ENCODE data around the gene NAXD.
"Not testable (repeated sequence)": the region's sequence is repeated elsewhere in the genome, so short reads cannot be mapped to it uniquely, and the experiment has no call there.

The NAXD gene

GRCh38 chr13:110597041-110597689 lies 18.2 kb upstream of the NAXD start:
- no peak for DNase-seq

GRCh38 chr13:110600261-110600819 lies 15.0 kb upstream of the NAXD start:
- DNase-seq = no peak

- no peak for DNase-seq
Measured at GRCh38 chr13:110600980-110601379, 14.4 kb upstream of the NAXD start.

- no peak for DNase-seq
Measured at GRCh38 chr13:110605132-110605531, 10.2 kb upstream of the NAXD start.

- DNase-seq = not testable (repeated sequence)
Measured at GRCh38 chr13:110606281-110606680, 9.1 kb upstream of the NAXD start.

DNA sequence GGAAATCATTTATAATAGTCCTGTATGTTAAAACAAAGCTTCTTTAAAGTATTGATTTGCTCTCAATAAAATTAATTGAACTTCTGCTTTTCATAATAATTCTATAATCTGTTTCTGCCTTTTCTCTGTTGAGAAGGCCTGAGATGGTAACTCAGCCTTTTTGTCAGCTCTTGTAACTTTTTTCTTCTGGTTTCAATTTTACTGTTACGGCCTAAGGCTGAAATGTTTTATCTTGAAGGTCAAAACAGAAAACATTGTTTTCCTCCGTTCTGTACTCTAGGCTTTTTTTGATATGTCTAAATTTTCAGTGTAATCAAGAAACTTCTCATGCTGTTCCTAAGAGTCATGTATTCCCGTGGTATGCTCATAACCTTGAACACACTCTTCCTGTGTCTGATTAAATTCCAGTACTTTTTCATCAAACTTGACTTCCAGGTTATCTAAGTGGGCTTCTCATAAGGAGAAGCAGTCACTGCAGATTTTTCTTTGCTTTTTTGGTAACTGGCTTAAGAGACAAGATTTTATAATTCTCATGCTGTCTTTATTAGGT lies 7.6 kb upstream of the NAXD start:
- no peak for DNase-seq

DNA sequence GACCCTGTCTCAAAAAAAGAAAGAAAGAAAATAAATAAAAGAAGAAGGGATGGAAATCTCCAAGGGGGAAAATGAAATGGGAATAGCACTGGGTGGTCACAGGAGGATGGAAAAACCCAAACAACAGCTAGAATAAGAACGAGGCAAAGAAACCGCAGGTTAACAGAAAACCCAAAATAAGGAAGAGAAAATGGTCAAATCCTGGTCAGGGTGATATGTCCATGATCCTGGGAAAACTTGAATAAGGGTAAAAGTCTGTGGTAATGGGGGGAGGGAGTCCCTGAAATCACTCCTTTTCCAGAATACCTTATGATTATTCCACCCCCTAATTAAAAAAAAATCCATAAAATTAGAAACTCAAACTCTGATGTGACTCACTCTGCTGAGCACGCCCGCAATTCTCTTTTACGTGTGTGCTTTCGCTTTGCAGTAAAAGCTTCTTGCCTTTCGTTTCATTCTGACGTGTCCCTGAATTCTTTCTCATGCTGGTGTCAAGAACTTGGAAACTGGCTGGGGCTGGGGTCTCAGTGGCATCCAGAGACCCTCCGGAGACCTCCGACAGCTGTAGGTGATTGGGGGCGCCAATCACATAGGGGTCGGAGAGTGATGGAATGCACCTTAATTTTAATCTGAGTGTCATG lies 4.3 kb upstream of the NAXD start:
- no peak for DNase-seq

DNA sequence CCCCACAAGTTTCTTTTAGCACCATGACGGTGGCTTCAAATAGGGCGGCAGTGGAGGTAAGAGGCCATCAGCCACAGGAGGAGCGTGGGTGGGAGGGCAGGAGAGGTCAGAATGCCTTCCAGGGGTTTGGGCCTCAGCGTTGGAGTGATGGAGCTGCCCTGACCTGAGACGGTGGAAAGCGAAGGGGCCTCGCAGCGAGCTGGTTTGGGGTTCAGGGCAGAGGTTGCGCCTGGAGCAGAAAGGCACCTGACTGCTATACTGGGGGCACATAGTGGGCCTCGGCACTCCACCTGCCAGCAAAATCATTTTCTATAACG lies 382 bp upstream of the NAXD start:
- no peak for DNase-seq

DNA sequence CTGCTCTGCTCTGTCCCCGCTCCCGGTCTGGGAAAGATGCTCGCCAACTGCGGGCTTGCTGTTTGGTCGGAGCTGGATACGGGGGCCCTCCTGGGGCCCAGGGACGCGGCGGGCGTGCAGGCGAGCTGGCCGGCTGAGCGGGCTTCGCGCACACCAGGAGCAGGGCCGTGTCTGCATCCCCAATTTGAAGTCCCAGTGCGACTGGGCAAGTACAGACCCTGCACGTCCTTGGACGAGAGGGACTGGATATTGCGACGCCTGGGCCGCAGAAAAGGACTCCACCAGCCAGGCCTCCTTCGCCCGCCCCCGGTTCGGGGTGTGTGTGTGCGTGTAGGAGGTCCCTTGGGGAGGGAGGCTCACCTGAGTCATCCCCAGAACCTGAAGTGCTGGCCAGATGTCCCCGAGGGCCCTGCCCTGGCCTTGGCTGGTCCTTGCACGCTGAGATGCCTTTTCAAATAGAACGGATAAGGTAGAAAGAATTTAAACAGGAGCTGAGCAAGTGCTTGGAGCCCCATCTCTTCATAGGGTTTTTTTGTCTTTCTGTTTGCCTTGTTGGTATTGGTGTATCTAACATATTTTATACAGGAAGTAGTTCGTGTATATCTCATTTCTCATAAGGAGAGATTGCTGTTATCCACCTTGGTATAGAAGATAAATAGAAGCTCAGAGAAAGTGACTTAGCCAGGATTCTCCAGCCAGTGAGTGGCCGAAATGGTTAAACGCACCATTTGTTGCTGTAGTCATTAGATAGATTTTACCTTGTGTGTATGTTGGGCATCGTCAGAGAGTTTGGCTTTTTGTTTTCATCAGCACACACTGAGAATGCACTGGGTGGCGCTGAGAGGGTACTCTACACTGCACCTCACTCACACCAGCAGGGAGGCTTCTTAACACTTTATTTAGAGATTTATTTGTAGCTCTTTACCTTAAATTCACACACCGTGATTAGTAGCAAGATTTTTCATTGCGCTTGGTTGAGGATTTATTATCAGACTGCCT lies 1.1 kb downstream of the NAXD start:
- DNase-seq = peak; percentile 55

DNA sequence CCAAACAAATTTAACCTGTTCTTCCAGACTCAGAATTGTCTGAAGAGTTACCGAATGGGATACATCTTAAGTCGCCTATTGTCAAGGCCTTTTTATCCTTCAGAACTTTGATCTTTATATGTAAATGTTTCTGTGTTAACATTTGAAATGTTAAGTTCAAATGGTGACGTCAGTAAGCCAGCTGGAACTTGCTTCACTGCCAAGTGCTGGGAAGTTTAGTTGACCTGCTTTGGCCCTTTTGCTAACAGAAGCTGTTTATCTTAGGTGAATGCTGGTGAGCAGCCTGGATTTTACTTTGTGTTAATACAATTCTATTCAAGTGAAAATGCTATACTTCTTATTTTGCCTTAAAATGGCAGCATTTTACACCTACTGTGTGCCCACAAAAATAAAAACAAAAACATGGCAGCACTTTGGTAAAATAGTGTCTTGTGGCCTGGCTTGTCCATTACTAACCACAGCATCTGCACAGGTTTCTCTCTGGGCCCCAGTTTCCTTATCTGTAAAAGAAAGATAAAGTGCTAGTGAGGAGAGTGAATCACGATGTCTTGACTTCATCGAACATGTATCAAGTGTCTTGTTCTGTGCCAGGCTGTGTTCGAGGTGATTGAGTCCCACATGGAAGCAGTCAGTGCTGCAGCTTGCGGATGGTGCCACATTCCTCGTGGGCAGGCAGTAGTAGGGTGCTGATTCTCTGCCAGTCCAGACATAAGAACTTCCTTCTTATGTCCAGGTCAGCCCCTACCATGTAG lies 2.2 kb downstream of the NAXD start:
- DNase-seq = peak; percentile 71

- no peak for DNase-seq
Measured at GRCh38 chr13:110618167-110618566, 2.8 kb downstream of the NAXD start.

- no peak for DNase-seq
Measured at GRCh38 chr13:110618780-110619179, 3.4 kb downstream of the NAXD start.

GRCh38 chr13:110620596-110620995 lies 5.3 kb downstream of the NAXD start:
- no peak for DNase-seq

- DNase-seq = no peak
Measured at GRCh38 chr13:110624766-110625756, 9.7 kb downstream of the NAXD start.

DNA sequence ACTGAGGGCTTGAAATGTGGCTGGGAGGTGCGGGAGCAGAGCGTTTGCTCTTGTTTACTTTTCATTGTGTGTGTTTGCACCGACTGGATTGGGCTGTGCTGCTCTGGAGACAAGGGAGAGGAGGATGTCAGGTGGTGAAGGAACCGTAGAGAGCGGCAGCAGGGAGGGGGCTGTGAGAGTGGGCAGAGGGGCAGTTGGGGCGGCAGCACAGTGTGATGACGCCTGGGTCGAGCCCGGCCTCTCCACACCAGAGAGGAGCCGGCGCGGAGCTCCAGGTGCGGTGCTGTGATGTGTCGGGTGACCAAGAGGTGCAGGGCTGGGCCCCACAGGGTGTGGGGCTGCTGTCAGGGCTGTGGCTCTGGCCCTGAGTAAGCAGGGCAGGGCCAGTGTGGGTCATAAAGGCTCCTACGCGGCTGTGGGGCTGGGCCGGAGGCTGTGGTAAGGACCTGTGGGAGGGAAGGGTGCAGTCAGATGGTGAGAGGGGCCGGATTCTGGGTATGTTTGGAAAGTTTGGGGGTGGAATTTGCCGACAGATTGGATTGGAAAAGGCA lies 10.5 kb downstream of the NAXD start:
- no peak for DNase-seq

DNA sequence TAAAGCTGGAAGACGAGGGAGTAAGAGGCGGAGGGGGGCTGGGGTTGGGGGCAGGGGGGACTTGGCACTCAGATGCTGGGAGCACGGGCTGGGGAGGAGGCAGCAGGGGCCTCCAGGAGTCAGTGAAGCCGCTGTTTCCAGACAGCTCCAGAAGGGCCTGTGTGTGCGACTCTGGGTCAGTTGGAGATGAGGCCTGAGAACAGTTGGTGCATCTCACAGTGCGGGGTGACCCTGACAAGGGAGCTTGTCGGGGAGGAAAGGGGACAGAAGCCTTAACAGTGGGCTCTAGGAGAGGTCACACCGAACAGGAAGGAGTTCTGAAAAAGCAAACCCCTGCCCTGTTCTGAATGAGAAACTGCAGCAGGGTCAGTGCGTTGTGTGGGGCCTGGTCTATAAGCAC lies 11.2 kb downstream of the NAXD start:
- DNase-seq = no peak

DNA sequence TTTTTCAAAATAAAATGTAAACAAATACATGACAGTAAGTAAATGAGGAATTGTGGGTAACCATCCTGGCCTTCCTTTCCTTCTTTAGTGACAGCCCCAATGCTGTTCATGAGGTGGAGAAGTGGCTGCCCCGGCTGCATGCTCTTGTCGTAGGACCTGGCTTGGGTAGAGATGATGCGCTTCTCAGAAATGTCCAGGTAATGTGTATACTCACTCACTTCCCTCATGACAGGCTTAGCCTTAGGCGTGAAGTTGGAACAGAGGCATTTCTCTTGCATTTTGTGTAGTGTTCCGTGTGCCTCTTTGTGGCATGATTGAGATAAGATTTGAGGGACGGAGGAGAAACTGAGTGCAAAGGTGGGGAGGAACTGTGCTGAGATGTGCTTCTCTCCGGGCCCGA lies 12.0 kb downstream of the NAXD start:
- DNase-seq = no peak

DNA sequence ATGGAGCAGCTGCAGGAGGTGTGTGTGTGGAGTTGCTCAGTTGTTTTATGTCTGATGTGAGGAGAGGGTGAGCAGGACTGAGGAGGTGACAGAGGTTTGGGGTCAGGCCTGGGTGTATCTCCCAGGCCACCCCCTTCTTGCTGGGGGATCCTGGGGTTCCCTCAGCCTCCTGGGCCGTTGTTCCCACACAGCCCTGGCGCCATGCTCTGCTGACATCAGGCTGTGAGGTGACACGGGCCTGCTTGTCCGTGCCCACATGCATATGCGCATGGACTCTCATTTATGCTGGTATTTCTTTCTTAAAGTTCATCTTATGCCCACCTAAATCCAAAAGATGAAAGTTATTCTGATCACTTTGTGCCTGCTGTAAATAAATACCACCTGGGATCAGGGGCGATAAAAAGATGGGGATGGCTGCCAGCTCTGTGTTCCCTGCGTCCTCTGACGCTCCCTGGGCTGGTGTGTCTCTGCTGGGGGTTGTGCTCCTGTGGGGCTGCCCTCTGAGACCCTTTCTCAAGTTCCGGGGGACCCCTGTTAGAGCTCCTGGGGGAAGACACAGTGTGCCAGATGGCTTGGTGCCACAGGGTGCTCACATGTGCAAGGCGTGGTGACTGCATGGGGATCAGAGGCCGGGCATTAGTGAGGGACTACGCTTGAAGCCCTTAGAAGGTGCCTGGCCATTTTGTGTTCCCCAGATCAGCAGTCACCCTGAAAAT lies 12.6 kb downstream of the NAXD start:
- no peak for DNase-seq

- DNase-seq = no peak
Measured at GRCh38 chr13:110628477-110628793, 13.1 kb downstream of the NAXD start.

GRCh38 chr13:110628952-110629701 lies 13.8 kb downstream of the NAXD start:
- no peak for DNase-seq

Measured in hematopoietic multipotent progenitor cell treated with erythropoietin and hydrocortisone succinate and interleukin-3 and kit ligand, for 6 days (in vitro differentiated cells).